ENCODE data around the gene KDR.

The KDR gene

DNA sequence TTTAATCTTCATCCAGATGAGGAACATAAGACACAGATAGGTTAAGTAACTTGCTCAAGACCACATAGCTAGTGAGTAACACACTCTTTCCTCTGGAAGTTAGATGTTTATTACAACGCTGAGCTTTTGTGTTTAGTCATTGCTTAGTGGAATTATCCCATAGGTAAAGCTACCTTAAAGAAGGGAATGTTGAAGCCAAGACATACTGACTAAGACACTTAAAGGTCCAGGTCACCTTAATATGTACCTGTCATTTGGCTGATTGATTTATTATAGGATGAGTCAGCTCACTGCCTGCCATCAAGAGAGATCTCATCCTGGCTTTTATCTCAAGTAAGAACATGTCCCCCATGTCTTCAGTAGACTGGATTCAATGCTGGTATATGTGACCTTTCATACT lies 53.4 kb downstream of the KDR start:
- H3K4me1 ChIP-seq (ENCODE audit: control insufficient read depth, insufficient read depth, low read length), result no peaks in the 10 kb centered on the region

DNA sequence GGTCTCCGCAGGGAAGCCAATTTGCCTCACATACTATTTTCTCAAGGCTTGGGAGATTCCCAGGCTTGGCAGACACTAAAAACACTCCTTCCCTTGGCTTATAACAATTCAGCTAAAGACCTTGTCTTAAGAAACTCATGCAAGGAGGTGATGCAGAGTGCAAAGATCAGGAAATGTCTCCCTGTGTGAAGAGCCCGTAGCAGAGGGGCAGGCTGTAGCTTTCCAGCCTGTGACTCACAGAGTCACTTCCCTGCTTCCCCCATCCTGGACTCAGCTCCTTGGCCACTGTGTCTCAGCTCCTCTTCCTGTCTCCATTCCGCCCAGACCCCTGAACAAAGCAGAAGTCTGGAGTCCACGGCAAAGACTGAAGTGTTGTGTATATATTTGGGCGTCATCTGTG lies 56.1 kb downstream of the KDR start:
- Histone ChIP-seq H3K27me3 (ENCODE audit: control insufficient read depth, insufficient read depth, low read length) (no peaks in the 10 kb centered on the region), H3K9ac (ENCODE audit: low read length) (no peak overlapping the region), H3K27ac (ENCODE audit: low read depth, low read length) (no peak overlapping the region), H3K36me3 (ENCODE audit: control insufficient read depth, insufficient read depth, low read length) (no peaks in the 10 kb centered on the region), H3K4me1 (ENCODE audit: control insufficient read depth, insufficient read depth, low read length) (no peaks in the 10 kb centered on the region), H3K4me3 (ENCODE audit: low read length) (no peak overlapping the region)

More for the DNA sequence above, 53.4 kb downstream of the KDR start:
- Histone ChIP-seq H3K9ac (ENCODE audit: low read length) (no peak overlapping the region), H3K4me3 (ENCODE audit: low read length) (no peak overlapping the region), H3K36me3 (ENCODE audit: control insufficient read depth, insufficient read depth, low read length) (no peaks in the 10 kb centered on the region), H3K27ac (ENCODE audit: low read depth, low read length) (no peak overlapping the region), H3K27me3 (ENCODE audit: control insufficient read depth, insufficient read depth, low read length) (no peaks in the 10 kb centered on the region)

DNA sequence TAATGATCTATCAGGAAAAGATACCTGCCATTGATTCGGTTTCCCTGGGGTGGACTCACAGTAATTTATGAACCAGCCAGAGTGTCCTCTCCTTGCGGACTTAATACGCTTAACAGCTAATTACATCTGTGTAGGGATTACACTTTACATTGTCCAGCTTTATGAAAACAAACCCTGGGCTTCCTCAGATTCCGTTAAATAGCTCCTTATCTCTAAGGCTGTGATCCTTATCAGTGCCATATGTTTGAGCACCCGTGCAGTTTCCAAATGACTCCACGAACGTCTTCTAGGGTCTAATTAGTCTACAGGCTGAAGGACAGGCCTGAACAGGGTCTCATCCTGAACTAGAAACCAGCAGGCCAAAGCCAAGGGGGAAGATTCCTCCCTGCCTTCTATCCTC lies 56.9 kb downstream of the KDR start:
- no peaks in the 10 kb centered on the region for H3K4me1 ChIP-seq (ENCODE audit: control insufficient read depth, insufficient read depth, low read length)
- H3K9ac ChIP-seq (ENCODE audit: low read length), result no peak overlapping the region
- H3K27ac ChIP-seq (ENCODE audit: low read depth, low read length), result no peak overlapping the region
- no peak overlapping the region for H3K4me3 ChIP-seq (ENCODE audit: low read length)
- H3K36me3 ChIP-seq (ENCODE audit: control insufficient read depth, insufficient read depth, low read length), result no peaks in the 10 kb centered on the region
- H3K27me3 ChIP-seq (ENCODE audit: control insufficient read depth, insufficient read depth, low read length), result no peaks in the 10 kb centered on the region

DNA sequence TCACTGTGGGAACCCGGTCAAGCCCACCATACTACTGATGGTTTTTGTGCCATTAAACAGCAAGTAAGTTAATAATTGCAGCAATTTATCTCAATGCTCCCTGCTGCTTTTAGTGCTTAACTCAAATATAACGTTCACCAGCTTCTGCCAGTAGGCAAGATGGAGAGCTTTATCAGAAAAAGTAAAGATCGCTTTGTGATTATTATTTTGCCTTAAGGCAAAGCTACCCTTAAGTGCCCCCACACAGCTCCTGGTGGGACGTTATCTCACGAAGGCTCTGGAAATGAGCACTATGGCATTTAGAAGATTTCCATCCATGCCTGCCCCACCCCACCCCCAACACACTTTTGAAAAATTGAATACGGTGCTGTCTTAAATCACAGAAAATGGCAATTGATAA lies 59.4 kb downstream of the KDR start:
- no peak overlapping the region for H3K9ac ChIP-seq (ENCODE audit: low read length)

DNA sequence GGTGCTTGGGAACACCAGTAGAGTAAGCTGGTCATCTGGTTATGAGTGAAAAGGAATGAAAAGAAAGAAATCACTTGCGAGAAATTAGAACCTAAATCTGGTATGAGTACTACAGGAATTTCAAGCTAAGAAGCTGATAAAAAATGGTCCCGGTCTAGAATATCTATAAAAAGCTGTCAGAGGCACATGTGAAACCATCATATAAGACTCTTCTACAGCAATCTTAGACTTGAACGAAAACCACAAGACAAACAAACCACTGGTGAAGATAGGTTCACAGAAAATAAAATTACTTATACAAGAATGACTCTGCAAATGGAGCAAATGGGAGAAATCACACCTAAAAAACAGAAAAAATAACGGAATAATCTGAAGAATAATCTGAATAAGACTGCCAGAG lies 69.9 kb downstream of the KDR start:
- Histone ChIP-seq H3K4me3 (ENCODE audit: low read length) (no peak overlapping the region), H3K4me1 (ENCODE audit: control insufficient read depth, insufficient read depth, low read length) (no peaks in the 10 kb centered on the region), H3K27me3 (ENCODE audit: control insufficient read depth, insufficient read depth, low read length) (no peaks in the 10 kb centered on the region), H3K36me3 (ENCODE audit: control insufficient read depth, insufficient read depth, low read length) (no peaks in the 10 kb centered on the region), H3K9ac (ENCODE audit: low read length) (no peak overlapping the region), H3K27ac (ENCODE audit: low read depth, low read length) (no peak overlapping the region)

More for the DNA sequence above, 59.4 kb downstream of the KDR start:
- Histone ChIP-seq H3K27me3 (ENCODE audit: control insufficient read depth, insufficient read depth, low read length) (no peaks in the 10 kb centered on the region), H3K4me1 (ENCODE audit: control insufficient read depth, insufficient read depth, low read length) (no peaks in the 10 kb centered on the region), H3K36me3 (ENCODE audit: control insufficient read depth, insufficient read depth, low read length) (no peaks in the 10 kb centered on the region), H3K4me3 (ENCODE audit: low read length) (no peak overlapping the region), H3K27ac (ENCODE audit: low read depth, low read length) (no peak overlapping the region)

DNA sequence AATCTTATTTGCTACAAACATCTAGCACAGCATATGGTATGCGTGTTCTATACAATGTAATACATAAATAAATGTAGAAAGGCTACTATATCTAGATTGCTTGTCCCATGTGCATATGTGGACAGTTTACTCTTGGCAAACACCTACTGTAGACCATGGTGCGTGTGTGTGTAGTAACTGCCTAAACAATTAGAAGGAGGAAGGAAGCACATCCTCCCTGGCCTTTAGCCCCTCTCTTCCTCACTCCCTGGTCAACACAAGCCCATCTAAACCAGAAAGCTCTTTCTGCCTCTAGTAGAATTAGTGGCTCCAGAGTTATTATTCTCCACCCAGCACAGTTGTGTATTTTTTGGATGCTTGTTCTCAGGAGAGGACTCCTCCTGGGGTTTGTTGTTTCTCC lies 73.9 kb downstream of the KDR start:
- no peak overlapping the region for H3K27ac ChIP-seq (ENCODE audit: low read depth, low read length)
- H3K27me3 ChIP-seq (ENCODE audit: control insufficient read depth, insufficient read depth, low read length), result no peaks in the 10 kb centered on the region
- H3K9ac ChIP-seq (ENCODE audit: low read length), result no peak overlapping the region
- no peaks in the 10 kb centered on the region for H3K4me1 ChIP-seq (ENCODE audit: control insufficient read depth, insufficient read depth, low read length)
- H3K36me3 ChIP-seq (ENCODE audit: control insufficient read depth, insufficient read depth, low read length), result no peaks in the 10 kb centered on the region
- H3K4me3 ChIP-seq (ENCODE audit: low read length), result no peak overlapping the region

DNA sequence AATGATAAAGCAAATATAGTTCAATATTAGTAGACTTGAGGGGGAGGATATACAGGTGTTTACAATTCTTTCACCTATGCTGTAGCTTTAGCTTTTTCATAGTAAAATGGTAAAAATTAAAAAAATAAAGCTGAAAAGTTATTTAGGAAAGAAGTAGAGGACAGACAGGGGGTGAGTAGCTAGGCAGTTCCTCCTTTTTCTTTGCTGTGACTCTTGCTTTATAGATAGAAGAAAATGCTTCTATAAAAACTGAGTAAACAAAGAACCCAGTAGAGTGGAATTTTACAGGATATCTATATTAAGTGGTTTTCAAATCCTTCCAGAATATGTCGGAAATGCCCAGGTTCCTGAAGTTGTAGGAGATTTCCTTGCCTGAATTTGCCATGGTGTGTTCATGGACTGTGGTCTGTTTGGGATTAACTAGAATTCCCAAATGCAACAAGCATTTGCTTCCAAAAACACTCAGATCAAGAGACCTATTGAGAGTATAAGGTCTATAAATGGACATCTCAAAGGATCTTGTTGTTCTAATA lies 74.9 kb downstream of the KDR start:
- Histone ChIP-seq H3K9ac (ENCODE audit: low read length) (no peak overlapping the region), H3K27ac (ENCODE audit: low read depth, low read length) (no peak overlapping the region), H3K4me1 (ENCODE audit: control insufficient read depth, insufficient read depth, low read length) (no peaks in the 10 kb centered on the region), H3K27me3 (ENCODE audit: control insufficient read depth, insufficient read depth, low read length) (no peaks in the 10 kb centered on the region), H3K36me3 (ENCODE audit: control insufficient read depth, insufficient read depth, low read length) (no peaks in the 10 kb centered on the region), H3K4me3 (ENCODE audit: low read length) (no peak overlapping the region)

DNA sequence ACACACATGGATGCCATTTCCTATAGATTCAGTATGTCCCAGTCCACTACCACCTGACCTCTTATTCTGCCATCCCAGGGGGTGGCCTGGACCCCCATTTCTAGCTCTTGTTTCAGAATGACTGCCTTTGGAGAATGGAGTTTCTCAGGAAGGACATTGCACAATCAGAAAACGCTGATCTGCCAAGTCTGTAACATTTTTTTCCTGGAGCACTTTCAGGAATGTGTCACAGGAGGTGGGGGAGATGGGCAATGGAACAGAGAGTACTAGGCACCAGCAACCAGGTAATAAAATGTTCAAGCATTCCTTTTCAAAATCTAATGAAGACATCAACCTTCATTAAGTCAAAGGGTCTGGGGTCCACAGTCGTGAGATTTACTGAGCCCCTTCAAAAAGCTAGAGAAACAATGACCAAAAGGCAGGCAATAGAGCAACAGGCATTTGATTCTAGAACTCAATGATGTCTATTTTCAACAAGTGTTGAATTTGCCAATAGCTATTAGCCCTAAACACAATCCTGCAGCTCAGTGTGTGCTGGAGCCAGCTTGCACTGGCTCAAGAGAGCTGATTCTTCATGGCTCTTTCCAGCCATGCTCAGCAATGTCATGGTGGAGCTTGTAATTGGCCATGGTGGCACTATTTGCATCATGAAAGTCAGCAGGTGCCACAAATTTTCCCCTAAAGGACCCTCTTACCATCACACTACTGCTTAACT lies 87.1 kb downstream of the KDR start:
- Histone ChIP-seq H3K4me1 (ENCODE audit: control insufficient read depth, insufficient read depth, low read length) (no peaks in the 10 kb centered on the region), H3K9ac (ENCODE audit: low read length) (no peak overlapping the region), H3K36me3 (ENCODE audit: control insufficient read depth, insufficient read depth, low read length) (no peaks in the 10 kb centered on the region), H3K27ac (ENCODE audit: low read depth, low read length) (no peak overlapping the region), H3K27me3 (ENCODE audit: control insufficient read depth, insufficient read depth, low read length) (no peaks in the 10 kb centered on the region), H3K4me3 (ENCODE audit: low read length) (no peak overlapping the region)

DNA sequence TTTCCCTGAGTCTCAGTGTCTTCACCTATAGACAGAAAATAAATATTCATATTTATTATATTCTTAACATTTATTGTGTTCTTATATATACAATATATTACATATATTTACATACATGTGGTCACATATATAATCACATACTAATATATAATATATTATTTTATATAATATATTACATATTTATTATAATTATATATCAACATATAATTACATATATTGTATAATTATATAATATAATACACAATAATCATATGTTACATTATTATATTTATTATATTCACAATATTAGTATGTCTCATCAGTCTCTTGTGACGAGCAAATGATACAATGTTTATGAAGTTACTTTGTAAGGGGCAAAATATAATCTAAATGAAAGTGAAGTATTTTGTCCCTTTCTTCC lies 87.7 kb downstream of the KDR start:
- Histone ChIP-seq H3K9ac (ENCODE audit: low read length) (no peak overlapping the region), H3K4me3 (ENCODE audit: low read length) (no peak overlapping the region), H3K36me3 (ENCODE audit: control insufficient read depth, insufficient read depth, low read length) (no peaks in the 10 kb centered on the region), H3K27me3 (ENCODE audit: control insufficient read depth, insufficient read depth, low read length) (no peaks in the 10 kb centered on the region), H3K27ac (ENCODE audit: low read depth, low read length) (no peak overlapping the region), H3K4me1 (ENCODE audit: control insufficient read depth, insufficient read depth, low read length) (no peaks in the 10 kb centered on the region)

DNA sequence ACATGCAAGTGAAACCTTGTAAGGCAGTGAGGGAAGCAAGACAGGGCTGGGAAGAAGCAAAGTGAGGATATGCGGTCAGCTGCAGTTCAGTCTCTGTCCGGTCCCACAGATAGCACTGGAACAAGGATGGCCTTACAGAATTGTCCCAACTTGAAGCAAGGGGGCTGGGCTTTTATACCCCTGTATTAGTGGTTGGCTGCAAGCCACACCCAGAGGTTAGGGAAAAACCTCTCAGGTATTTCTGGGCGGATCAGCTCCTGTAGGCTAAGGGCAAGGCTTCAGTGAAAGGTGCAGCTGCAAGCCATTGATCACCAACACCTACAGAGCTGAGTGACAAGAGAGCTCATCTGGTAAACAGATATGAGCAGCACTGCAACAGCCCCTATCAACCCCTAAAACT lies 89.0 kb downstream of the KDR start:
- Histone ChIP-seq H3K4me3 (ENCODE audit: low read length) (no peak overlapping the region), H3K36me3 (ENCODE audit: control insufficient read depth, insufficient read depth, low read length) (no peaks in the 10 kb centered on the region), H3K27me3 (ENCODE audit: control insufficient read depth, insufficient read depth, low read length) (no peaks in the 10 kb centered on the region), H3K9ac (ENCODE audit: low read length) (no peak overlapping the region), H3K27ac (ENCODE audit: low read depth, low read length) (no peak overlapping the region), H3K4me1 (ENCODE audit: control insufficient read depth, insufficient read depth, low read length) (no peaks in the 10 kb centered on the region)

DNA sequence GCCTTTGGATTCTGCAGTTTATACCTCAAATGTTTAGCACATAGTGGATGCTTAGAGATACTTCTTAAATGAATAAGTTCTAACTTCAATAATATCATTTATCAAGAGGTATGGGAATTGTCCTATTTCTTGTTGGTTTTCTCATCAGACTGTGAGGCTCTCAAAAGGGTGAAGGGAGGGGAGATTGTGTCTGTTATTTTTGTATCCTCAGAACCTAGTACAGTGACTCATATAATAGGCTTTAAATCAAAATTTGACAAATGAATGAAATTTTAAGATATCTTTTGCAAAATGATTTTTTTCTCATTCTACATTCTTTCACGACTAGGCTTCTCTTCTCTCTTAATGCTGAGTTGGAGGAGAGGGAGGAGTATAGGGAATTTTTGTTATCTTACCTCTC lies 89.5 kb downstream of the KDR start:
- Histone ChIP-seq H3K4me1 (ENCODE audit: control insufficient read depth, insufficient read depth, low read length) (no peaks in the 10 kb centered on the region), H3K27ac (ENCODE audit: low read depth, low read length) (no peak overlapping the region), H3K27me3 (ENCODE audit: control insufficient read depth, insufficient read depth, low read length) (no peaks in the 10 kb centered on the region), H3K9ac (ENCODE audit: low read length) (no peak overlapping the region), H3K4me3 (ENCODE audit: low read length) (no peak overlapping the region), H3K36me3 (ENCODE audit: control insufficient read depth, insufficient read depth, low read length) (no peaks in the 10 kb centered on the region)

DNA sequence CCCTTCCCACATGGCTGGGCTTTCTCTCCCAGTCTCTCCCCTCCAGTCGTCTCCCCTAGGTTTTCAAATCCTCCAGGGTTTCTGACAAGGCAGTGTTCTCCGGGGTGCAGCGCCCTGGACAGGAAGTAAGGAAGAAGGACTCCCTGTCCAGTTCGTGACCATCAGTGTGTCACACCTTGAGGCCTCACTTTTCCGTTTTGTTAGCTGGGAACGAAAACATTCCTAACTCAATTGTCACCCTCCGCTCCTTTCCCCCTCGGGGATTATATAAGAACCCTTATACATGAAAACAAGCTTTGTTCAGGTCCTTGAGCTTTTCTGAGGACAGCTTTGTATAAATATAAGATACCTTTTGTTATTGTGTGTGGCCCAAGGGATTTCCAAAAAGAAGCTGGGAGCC lies 92.1 kb downstream of the KDR start:
- Histone ChIP-seq H3K9ac (ENCODE audit: low read length) (no peak overlapping the region), H3K27me3 (ENCODE audit: control insufficient read depth, insufficient read depth, low read length) (no peaks in the 10 kb centered on the region), H3K4me3 (ENCODE audit: low read length) (no peak overlapping the region), H3K36me3 (ENCODE audit: control insufficient read depth, insufficient read depth, low read length) (no peaks in the 10 kb centered on the region), H3K27ac (ENCODE audit: low read depth, low read length) (no peak overlapping the region), H3K4me1 (ENCODE audit: control insufficient read depth, insufficient read depth, low read length) (no peaks in the 10 kb centered on the region)

DNA sequence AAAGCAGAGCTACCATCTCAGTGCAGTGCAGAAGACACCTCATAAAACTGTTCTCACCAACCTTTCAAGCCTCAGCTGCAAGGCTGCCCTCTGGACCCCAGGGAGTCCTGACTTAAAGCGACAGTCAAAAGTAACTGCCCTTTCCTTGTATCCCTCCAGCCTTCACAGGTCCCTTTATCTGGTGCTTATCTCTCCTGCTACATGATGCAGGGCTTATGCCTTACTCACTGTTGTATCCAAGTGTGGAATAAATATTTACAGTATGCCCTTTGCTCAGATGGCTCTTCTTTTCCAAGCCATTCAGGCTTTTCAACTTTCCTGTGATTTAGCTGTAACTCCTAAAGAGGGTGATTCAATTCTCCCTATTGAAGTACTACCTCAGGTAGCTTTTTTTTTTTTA lies 92.6 kb downstream of the KDR start:
- Histone ChIP-seq H3K36me3 (ENCODE audit: control insufficient read depth, insufficient read depth, low read length) (no peaks in the 10 kb centered on the region), H3K4me1 (ENCODE audit: control insufficient read depth, insufficient read depth, low read length) (no peaks in the 10 kb centered on the region), H3K27me3 (ENCODE audit: control insufficient read depth, insufficient read depth, low read length) (no peaks in the 10 kb centered on the region), H3K27ac (ENCODE audit: low read depth, low read length) (no peak overlapping the region), H3K4me3 (ENCODE audit: low read length) (no peak overlapping the region), H3K9ac (ENCODE audit: low read length) (no peak overlapping the region)

Data from rectal smooth muscle tissue (tissue), 1 donor.